PC-3 (cell line): ENCODE data around the gene VMA21. TPM values are rescaled to one million over a fixed set of nuclear protein-coding genes. Genes with fewer than 3 reads are reported as not detected.

ENCODE experiments used
- ATAC-seq: fragments of 200-7000 bp; cut with Tn5 transposase; 2 replicates; pipeline ENCODE4 v1.9.1; 2020; ENCODE audit warnings: mild to moderate bottlenecking, moderate library complexity
- BruUV-seq: library from RNA; stranded (reverse); fragments of 400-500 nt; replicated peaks from 2 replicates; lab custom pipeline; 2021; lab: Mats Ljungman, UMichigan
- CTCF ChIA-PET: fragments of 300-600 bp; sonication (Branson Sonifier 250); formaldehyde crosslinking; loops from one replicate; lab custom pipeline; 2022; ENCODE audit warnings: antibody characterized with exemption; lab: Charles Lee
- POLR2A ChIA-PET: fragments of 300-600 bp; sonication (Branson Sonifier 250); formaldehyde crosslinking; loops from one replicate; lab custom pipeline; 2022; ENCODE audit warnings: antibody characterized with exemption; ENCODE audit not compliant: unreplicated experiment; lab: Charles Lee
- DNase-seq: peaks from one replicate; pipeline ENCODE4 v3.0.0-alpha.2; 2015
- H2AFZ ChIP-seq: fragments of 300-600 bp; sonication (generic); 2 replicates; pipeline ENCODE4 v1.6.0; 2016; ENCODE audit warnings: antibody characterized with exemption, low read length
- H3F3A ChIP-seq: fragments of 300-600 bp; sonication (generic); one replicate; pipeline ENCODE4 v1.6.0; 2017; ENCODE audit warnings: antibody characterized with exemption, low read length, control low read depth, mild to moderate bottlenecking; ENCODE audit not compliant: unreplicated experiment
- H3K27ac ChIP-seq: fragments of 300-600 bp; sonication (generic); 2 replicates; pipeline ENCODE4 v1.5.1; 2016; ENCODE audit warnings: mild to moderate bottlenecking, low read length
- H3K27me3 ChIP-seq: fragments of 300-600 bp; sonication (generic); 2 replicates; pipeline ENCODE4 v1.6.1; 2016; ENCODE audit warnings: low read length, mixed read lengths
- H3K36me3 ChIP-seq: fragments of 300-600 bp; sonication (generic); 2 replicates; pipeline ENCODE4 v1.6.1; 2016; ENCODE audit warnings: low read depth, mixed run types, low read length, mixed read lengths
- H3K4me1 ChIP-seq: fragments of 300-600 bp; sonication (generic); 2 replicates; pipeline ENCODE4 v1.5.1; 2016; ENCODE audit warnings: low read length; ENCODE audit not compliant: insufficient read depth
- H3K4me2 ChIP-seq: fragments of 300-600 bp; sonication (generic); 2 replicates; pipeline ENCODE4 v1.6.0; 2016; ENCODE audit warnings: low read length
- H3K4me3 ChIP-seq: fragments of 300-600 bp; sonication (generic); 2 replicates; pipeline ENCODE4 v1.5.1; 2016; ENCODE audit warnings: mild to moderate bottlenecking, low read length, mixed read lengths
- H3K79me2 ChIP-seq: fragments of 300-600 bp; sonication (generic); 2 replicates; pipeline ENCODE4 v1.6.1; 2017; ENCODE audit warnings: low read length, mixed read lengths
- H3K9ac ChIP-seq: fragments of 300-600 bp; sonication (generic); 2 replicates; pipeline ENCODE4 v1.6.0; 2016; ENCODE audit warnings: mild to moderate bottlenecking, low read length
- H3K9me2 ChIP-seq: fragments of 300-600 bp; sonication (generic); replicated peaks from 2 replicates; pipeline ENCODE4 v1.6.1; 2016; ENCODE audit warnings: mixed run types, low read length, mixed read lengths
- H3K9me3 ChIP-seq: fragments of 300-600 bp; sonication (generic); 2 replicates; pipeline ENCODE4 v1.6.1; 2016; ENCODE audit warnings: low read length, mixed read lengths
- H4K20me1 ChIP-seq: fragments of 300-600 bp; sonication (generic); 2 replicates; pipeline ENCODE4 v1.6.1; 2016; ENCODE audit warnings: low read length, mixed read lengths
- EZH2 ChIP-seq: fragments of 300-600 bp; sonication (generic); IDR thresholded peaks from one replicate; pipeline ENCODE4 v1.6.1; 2017; ENCODE audit warnings: antibody characterized with exemption, mild to moderate bottlenecking, low read length; ENCODE audit not compliant: unreplicated experiment
- EZH2phosphoT487 ChIP-seq: fragments of 300-600 bp; sonication (generic); IDR thresholded peaks from 2 replicates; pipeline ENCODE4 v1.6.1; 2018; ENCODE audit warnings: mild to moderate bottlenecking, antibody characterized with exemption, low read length, borderline replicate concordance
- intact Hi-C: fragments of 100-400 bp; cut with micrococcal nuclease; formaldehyde crosslinking; loops from 2 replicates; pipeline ENCODE4 v1.9.0; 2023
- total RNA-seq: library from RNA; depleted of rRNA; stranded (reverse); fragments of >200 nt; gene quantifications from 2 replicates; pipeline ENCODE4 v1.2.3, GENCODE V29; 2014
- TF ChIP-seq, protein P1 (sequence below): fragments of 300-600 bp; sonication (generic); conservative IDR thresholded peaks from 2 replicates; pipeline ENCODE4 v1.5.1; 2017; ENCODE audit warnings: antibody characterized with exemption, low read depth, mild to moderate bottlenecking, low read length

The VMA21 gene
- total RNA-seq, 1 experiment from 2014 or later, result 51.4 TPM

DNA sequence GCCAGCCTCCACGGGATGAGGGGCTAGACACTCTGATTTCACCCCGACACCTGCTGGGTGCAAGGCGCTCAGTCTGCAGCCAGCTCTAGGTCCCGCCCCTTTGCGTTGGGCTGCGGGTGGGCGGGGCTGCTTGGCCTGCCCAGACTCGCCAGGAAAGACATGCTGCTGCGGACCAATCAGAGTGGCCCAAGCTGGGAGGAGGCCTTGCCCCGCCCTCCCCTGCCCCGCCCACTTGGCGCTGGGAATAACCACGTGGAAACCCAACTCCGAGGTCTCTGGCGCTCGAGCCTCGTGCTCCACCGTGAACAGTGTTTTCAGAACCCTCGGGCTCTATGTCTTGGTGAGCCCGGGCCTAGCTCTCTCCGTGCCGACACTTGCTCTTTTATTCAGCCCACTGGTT, 5.3 kb upstream of the VMA21 start:
- H3K4me1 ChIP-seq, result peaks cover 7% of the 10 kb centered on the region
- no TSS peak for BruUV-seq
- no peak overlapping the region for H3K4me2 ChIP-seq
- intact Hi-C loops, result no loop called here
- H3K9me3 ChIP-seq, result no peaks in the 10 kb centered on the region
- H3K27me3 ChIP-seq, result no peaks in the 10 kb centered on the region
- H2AFZ ChIP-seq, result no peak overlapping the region
- TF ChIP-seq, protein P1, sequence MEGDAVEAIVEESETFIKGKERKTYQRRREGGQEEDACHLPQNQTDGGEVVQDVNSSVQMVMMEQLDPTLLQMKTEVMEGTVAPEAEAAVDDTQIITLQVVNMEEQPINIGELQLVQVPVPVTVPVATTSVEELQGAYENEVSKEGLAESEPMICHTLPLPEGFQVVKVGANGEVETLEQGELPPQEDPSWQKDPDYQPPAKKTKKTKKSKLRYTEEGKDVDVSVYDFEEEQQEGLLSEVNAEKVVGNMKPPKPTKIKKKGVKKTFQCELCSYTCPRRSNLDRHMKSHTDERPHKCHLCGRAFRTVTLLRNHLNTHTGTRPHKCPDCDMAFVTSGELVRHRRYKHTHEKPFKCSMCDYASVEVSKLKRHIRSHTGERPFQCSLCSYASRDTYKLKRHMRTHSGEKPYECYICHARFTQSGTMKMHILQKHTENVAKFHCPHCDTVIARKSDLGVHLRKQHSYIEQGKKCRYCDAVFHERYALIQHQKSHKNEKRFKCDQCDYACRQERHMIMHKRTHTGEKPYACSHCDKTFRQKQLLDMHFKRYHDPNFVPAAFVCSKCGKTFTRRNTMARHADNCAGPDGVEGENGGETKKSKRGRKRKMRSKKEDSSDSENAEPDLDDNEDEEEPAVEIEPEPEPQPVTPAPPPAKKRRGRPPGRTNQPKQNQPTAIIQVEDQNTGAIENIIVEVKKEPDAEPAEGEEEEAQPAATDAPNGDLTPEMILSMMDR, result no peak
- TF ChIP-seq EZH2phosphoT487, result no peak
- no peak for TF ChIP-seq EZH2
- H4K20me1 ChIP-seq, result no peaks in the 10 kb centered on the region
- no peak overlapping the region for H3K9ac ChIP-seq
- no peak overlapping the region for H3K27ac ChIP-seq
- no peaks in the 10 kb centered on the region for H3K36me3 ChIP-seq
- H3K4me3 ChIP-seq, result no peak overlapping the region
- DNase-seq, result no peak
- ChIA-PET CTCF (no interaction called here), POLR2A (no interaction called here)
- peaks cover 4% of the 10 kb centered on the region; the same call in 1 of the 2 replicates for H3K79me2 ChIP-seq
- no peaks in the 10 kb centered on the region for H3K9me2 ChIP-seq
- ATAC-seq, result no peak
- H3F3A ChIP-seq, result no peaks in the 10 kb centered on the region

DNA sequence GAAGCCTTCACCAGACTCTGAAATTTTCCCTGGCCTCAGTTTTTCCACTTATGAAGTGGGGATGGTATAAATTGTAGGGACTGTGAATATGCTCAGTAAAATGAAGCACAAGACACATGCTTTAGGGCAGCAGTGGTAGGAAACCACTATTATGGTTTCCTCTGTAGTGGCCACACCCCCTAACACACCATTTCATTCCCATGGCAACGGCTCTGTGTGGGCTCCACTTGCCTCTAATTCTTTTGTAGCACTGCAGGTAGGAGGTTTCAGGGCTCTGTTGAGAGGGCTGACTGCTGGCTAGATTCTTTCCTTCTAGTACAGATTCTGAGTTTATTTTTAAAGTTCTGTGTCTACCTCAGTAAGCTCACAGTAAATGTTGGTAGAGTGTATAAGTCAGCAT, 3.5 kb upstream of the VMA21 start:
- intact Hi-C loops, result no loop called here
- Histone ChIP-seq H3K9ac (no peak overlapping the region), H3K27ac (no peak overlapping the region), H3K4me3 (no peak overlapping the region), H3F3A (no peaks in the 10 kb centered on the region), H2AFZ (no peak overlapping the region), H3K4me2 (no peak overlapping the region), H3K27me3 (no peaks in the 10 kb centered on the region), H3K9me2 (no peaks in the 10 kb centered on the region), H3K36me3 (no peaks in the 10 kb centered on the region), H3K4me1 (peaks cover 10% of the 10 kb centered on the region), H3K9me3 (no peaks in the 10 kb centered on the region), H3K79me2 (peaks cover 20% of the 10 kb centered on the region), H4K20me1 (peaks cover under 1% of the 10 kb centered on the region)
- POLR2A ChIA-PET, result no interaction called here
- no TSS peak for BruUV-seq
- DNase-seq (no peak), ATAC-seq (no peak)
- TF ChIP-seq EZH2phosphoT487, result no peak
- no peak for TF ChIP-seq EZH2
- CTCF ChIA-PET, result no interaction called here

GRCh38 chrX:151396042-151396824, 773 bp upstream of the VMA21 start:
- Histone ChIP-seq H3K27me3 (no peaks in the 10 kb centered on the region), H3K9me2 (no peaks in the 10 kb centered on the region), H3K9me3 (no peaks in the 10 kb centered on the region), H3K4me1 (peaks cover 21% of the 10 kb centered on the region), H3F3A (no peaks in the 10 kb centered on the region), H2AFZ (peak overlapping the region; percentile 99), H3K36me3 (no peaks in the 10 kb centered on the region), H4K20me1 (peaks cover 22% of the 10 kb centered on the region), H3K27ac (peak overlapping the region; percentile 53), H3K9ac (peak overlapping the region; percentile 96), H3K79me2 (peaks cover 47% of the 10 kb centered on the region), H3K4me3 (peak overlapping the region; percentile 78), H3K4me2 (peak overlapping the region; percentile 87)
- ChIA-PET POLR2A (no interaction called here), CTCF (no interaction called here)
- BruUV-seq, result TSS peak; percentile 84
- DNase-seq (peak; percentile 26), ATAC-seq (peak; percentile 28)
- TF ChIP-seq, protein P1, result no peak
- TF ChIP-seq EZH2phosphoT487 (no peak), EZH2 (no peak)
- intact Hi-C loops, result no loop called here
